ENCODE measurements around the gene OSBPL9. TPM values are rescaled to one million over a fixed set of nuclear protein-coding genes. Genes with fewer than 3 reads are reported as not detected.

Gene OSBPL9
- total and polyA plus RNA-seq, 2 experiments from 2014 or later = 82.7 to 102 TPM

DNA sequence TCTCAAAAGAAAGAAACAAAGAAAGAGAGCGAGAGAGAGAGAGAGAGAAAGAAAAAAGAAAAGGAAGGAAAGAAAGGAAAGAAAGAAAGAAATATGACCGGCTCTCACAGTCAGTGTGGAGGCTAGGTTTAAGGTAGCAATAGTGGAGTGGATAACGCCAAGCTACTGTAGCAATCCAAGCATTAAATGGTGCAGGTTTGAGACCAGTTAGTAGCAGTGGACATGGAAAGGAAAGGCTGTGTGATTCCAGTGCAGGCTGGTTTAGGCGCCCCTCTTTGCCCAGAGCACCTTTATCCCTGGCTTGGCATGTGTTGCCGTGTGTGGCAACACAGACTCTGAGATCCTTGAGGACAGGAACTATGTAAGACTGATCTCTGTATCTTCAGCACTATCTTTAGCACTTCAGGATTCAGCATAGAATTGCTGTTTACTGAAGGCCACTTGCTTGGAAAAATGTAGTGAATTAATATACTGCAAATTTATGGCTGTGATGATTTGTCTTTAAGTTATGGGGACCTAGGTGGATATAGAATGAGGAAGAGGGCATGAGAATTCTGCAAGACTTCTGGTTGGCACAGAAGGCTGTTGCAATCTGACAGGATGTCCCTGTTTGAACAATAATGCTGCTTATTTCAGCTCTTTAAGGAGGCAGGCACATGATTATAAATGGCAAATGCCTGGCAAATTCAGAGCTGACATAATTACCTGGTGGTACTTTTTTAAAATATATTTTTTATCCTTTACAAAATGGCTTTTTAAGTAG lies 10.8 kb upstream of the OSBPL9 start:
- Histone ChIP-seq H3K79me2 (replicated peaks; ENCODE audit: insufficient read depth) (no peaks in the 10 kb centered on the region), H3F3A (replicated peaks; ENCODE audit: low read depth) (no peaks in the 10 kb centered on the region), H2AFZ (peak overlapping the region; percentile 64), H3K4me2 (no peak overlapping the region), H3K27me3 (ENCODE audit: insufficient read depth) (no peaks in the 10 kb centered on the region), H3K36me3 (ENCODE audit: insufficient read depth) (no peaks in the 10 kb centered on the region), H3K9me2 (ENCODE audit: insufficient read depth) (no peaks in the 10 kb centered on the region), H3K4me1 (ENCODE audit: insufficient read depth) (no peaks in the 10 kb centered on the region), H3K4me3 (no peak overlapping the region), H3K27ac (ENCODE audit: low read depth) (no peak overlapping the region), H4K20me1 (replicated peaks; ENCODE audit: insufficient read depth) (no peaks in the 10 kb centered on the region)
- TF ChIP-seq EZH2phosphoT487 (IDR thresholded peaks at IDR 0.05; ENCODE audit: unreplicated experiment) (no peak), ZNF114 (CRISPR knock-in tag; IDR thresholded peaks at IDR 0.05) (no peak), EZH2 (IDR thresholded peaks at IDR 0.05; ENCODE audit: low read depth, unreplicated experiment) (no peak), JUNB (IDR thresholded peaks at IDR 0.05; ENCODE audit: unreplicated experiment) (no peak), CREB1 (CRISPR knock-in tag; IDR thresholded peaks at IDR 0.05; ENCODE audit: low read depth) (no peak), STAT1 (IDR thresholded peaks at IDR 0.05; ENCODE audit: unreplicated experiment) (no peak), POLR2AphosphoS5 (IDR thresholded peaks at IDR 0.05; ENCODE audit: low read depth) (no peak), ZNF331 (CRISPR knock-in tag; IDR thresholded peaks at IDR 0.05; ENCODE audit: low read depth) (no peak), NANOG (IDR thresholded peaks at IDR 0.05; ENCODE audit: borderline replicate concordance) (no peak)
- TF ChIP-seq, protein P1, sequence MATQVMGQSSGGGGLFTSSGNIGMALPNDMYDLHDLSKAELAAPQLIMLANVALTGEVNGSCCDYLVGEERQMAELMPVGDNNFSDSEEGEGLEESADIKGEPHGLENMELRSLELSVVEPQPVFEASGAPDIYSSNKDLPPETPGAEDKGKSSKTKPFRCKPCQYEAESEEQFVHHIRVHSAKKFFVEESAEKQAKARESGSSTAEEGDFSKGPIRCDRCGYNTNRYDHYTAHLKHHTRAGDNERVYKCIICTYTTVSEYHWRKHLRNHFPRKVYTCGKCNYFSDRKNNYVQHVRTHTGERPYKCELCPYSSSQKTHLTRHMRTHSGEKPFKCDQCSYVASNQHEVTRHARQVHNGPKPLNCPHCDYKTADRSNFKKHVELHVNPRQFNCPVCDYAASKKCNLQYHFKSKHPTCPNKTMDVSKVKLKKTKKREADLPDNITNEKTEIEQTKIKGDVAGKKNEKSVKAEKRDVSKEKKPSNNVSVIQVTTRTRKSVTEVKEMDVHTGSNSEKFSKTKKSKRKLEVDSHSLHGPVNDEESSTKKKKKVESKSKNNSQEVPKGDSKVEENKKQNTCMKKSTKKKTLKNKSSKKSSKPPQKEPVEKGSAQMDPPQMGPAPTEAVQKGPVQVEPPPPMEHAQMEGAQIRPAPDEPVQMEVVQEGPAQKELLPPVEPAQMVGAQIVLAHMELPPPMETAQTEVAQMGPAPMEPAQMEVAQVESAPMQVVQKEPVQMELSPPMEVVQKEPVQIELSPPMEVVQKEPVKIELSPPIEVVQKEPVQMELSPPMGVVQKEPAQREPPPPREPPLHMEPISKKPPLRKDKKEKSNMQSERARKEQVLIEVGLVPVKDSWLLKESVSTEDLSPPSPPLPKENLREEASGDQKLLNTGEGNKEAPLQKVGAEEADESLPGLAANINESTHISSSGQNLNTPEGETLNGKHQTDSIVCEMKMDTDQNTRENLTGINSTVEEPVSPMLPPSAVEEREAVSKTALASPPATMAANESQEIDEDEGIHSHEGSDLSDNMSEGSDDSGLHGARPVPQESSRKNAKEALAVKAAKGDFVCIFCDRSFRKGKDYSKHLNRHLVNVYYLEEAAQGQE (IDR thresholded peaks at IDR 0.05; ENCODE audit: unreplicated experiment) = no peak
- TF ChIP-seq, protein P2, sequence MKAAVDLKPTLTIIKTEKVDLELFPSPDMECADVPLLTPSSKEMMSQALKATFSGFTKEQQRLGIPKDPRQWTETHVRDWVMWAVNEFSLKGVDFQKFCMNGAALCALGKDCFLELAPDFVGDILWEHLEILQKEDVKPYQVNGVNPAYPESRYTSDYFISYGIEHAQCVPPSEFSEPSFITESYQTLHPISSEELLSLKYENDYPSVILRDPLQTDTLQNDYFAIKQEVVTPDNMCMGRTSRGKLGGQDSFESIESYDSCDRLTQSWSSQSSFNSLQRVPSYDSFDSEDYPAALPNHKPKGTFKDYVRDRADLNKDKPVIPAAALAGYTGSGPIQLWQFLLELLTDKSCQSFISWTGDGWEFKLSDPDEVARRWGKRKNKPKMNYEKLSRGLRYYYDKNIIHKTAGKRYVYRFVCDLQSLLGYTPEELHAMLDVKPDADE (IDR thresholded peaks at IDR 0.05) = no peak
- TF ChIP-seq, protein P3, sequence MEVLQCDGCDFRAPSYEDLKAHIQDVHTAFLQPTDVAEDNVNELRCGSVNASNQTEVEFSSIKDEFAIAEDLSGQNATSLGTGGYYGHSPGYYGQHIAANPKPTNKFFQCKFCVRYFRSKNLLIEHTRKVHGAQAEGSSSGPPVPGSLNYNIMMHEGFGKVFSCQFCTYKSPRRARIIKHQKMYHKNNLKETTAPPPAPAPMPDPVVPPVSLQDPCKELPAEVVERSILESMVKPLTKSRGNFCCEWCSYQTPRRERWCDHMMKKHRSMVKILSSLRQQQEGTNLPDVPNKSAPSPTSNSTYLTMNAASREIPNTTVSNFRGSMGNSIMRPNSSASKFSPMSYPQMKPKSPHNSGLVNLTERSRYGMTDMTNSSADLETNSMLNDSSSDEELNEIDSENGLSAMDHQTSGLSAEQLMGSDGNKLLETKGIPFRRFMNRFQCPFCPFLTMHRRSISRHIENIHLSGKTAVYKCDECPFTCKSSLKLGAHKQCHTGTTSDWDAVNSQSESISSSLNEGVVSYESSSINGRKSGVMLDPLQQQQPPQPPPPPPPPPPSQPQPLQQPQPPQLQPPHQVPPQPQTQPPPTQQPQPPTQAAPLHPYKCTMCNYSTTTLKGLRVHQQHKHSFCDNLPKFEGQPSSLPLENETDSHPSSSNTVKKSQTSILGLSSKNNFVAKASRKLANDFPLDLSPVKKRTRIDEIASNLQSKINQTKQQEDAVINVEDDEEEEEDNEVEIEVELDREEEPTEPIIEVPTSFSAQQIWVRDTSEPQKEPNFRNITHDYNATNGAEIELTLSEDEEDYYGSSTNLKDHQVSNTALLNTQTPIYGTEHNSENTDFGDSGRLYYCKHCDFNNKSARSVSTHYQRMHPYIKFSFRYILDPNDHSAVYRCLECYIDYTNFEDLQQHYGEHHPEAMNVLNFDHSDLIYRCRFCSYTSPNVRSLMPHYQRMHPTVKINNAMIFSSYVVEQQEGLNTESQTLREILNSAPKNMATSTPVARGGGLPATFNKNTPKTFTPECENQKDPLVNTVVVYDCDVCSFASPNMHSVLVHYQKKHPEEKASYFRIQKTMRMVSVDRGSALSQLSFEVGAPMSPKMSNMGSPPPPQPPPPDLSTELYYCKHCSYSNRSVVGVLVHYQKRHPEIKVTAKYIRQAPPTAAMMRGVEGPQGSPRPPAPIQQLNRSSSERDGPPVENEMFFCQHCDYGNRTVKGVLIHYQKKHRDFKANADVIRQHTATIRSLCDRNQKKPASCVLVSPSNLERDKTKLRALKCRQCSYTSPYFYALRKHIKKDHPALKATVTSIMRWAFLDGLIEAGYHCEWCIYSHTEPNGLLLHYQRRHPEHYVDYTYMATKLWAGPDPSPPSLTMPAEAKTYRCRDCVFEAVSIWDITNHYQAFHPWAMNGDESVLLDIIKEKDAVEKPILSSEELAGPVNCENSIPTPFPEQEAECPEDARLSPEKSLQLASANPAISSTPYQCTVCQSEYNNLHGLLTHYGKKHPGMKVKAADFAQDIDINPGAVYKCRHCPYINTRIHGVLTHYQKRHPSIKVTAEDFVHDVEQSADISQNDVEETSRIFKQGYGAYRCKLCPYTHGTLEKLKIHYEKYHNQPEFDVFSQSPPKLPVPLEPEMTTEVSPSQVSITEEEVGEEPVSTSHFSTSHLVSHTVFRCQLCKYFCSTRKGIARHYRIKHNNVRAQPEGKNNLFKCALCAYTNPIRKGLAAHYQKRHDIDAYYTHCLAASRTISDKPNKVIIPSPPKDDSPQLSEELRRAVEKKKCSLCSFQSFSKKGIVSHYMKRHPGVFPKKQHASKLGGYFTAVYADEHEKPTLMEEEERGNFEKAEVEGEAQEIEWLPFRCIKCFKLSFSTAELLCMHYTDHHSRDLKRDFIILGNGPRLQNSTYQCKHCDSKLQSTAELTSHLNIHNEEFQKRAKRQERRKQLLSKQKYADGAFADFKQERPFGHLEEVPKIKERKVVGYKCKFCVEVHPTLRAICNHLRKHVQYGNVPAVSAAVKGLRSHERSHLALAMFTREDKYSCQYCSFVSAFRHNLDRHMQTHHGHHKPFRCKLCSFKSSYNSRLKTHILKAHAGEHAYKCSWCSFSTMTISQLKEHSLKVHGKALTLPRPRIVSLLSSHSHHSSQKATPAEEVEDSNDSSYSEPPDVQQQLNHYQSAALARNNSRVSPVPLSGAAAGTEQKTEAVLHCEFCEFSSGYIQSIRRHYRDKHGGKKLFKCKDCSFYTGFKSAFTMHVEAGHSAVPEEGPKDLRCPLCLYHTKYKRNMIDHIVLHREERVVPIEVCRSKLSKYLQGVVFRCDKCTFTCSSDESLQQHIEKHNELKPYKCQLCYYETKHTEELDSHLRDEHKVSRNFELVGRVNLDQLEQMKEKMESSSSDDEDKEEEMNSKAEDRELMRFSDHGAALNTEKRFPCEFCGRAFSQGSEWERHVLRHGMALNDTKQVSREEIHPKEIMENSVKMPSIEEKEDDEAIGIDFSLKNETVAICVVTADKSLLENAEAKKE (CRISPR knock-in tag; IDR thresholded peaks at IDR 0.05) = no peak
- TF ChIP-seq, protein P4, sequence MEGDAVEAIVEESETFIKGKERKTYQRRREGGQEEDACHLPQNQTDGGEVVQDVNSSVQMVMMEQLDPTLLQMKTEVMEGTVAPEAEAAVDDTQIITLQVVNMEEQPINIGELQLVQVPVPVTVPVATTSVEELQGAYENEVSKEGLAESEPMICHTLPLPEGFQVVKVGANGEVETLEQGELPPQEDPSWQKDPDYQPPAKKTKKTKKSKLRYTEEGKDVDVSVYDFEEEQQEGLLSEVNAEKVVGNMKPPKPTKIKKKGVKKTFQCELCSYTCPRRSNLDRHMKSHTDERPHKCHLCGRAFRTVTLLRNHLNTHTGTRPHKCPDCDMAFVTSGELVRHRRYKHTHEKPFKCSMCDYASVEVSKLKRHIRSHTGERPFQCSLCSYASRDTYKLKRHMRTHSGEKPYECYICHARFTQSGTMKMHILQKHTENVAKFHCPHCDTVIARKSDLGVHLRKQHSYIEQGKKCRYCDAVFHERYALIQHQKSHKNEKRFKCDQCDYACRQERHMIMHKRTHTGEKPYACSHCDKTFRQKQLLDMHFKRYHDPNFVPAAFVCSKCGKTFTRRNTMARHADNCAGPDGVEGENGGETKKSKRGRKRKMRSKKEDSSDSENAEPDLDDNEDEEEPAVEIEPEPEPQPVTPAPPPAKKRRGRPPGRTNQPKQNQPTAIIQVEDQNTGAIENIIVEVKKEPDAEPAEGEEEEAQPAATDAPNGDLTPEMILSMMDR (conservative IDR thresholded peaks at IDR 0.05; ENCODE audit: low read depth in 2 of 2) = no peak
- Mint-ChIP-seq H3K27me3 (ENCODE audit: insufficient read depth, low read depth, poor library complexity) (no peaks in the 10 kb centered on the region), H3K4me3 (no peak overlapping the region), H3K4me1 (no peaks in the 10 kb centered on the region), H3K9me3 (no peaks in the 10 kb centered on the region), H3K27ac (no peak overlapping the region), H3K36me3 (ENCODE audit: low read depth) (no peaks in the 10 kb centered on the region)
- ATAC-seq = no peak
- no peak for DNase-seq (ENCODE audit: low spot score)
